C4-2B (cell line): ENCODE measurements around the gene FEV.

ENCODE experiments used
- CTCF ChIP-seq: fragments of 450-650 bp; conservative IDR thresholded peaks from 2 replicates; pipeline ENCODE4 v1.5.1; 2017; ENCODE audit warnings: mild to moderate bottlenecking
- ZFX ChIP-seq: fragments of 450-650 bp; IDR thresholded peaks from 2 replicates; pipeline ENCODE4 v1.6.1; 2017

GRCh38 chr2:218954541-218955300 is 30.3 kb downstream of the FEV start:
- no peak for TF ChIP-seq CTCF
- no peak for TF ChIP-seq ZFX
